Astrocyte (in vitro differentiated cells and primary cell): ENCODE results near the gene SERPINA1. TPM values are rescaled to one million over a fixed set of nuclear protein-coding genes. Genes with fewer than 3 reads are reported as not detected.
A peak's percentile ranks its signal among the peaks of the same experiment; 100 is the strongest.

Source experiments
- DNase-seq: peaks from one replicate; pipeline ENCODE4 v3.0.0-alpha.2; 2010; ENCODE audit warnings: low read depth
- FAIRE-seq: peaks from 2 replicates; lab custom pipeline; 2011; peaks lifted over from hg19 to GRCh38; lab: Jason Lieb, UNC
- H2AFZ ChIP-seq: 2 replicates; pipeline ENCODE4 v1.6.0; 2012; ENCODE audit warnings: low read depth, low read length, inconsistent platforms
- H3K27ac ChIP-seq: 2 replicates; pipeline ENCODE4 v1.5.1; 2011; ENCODE audit warnings: low read depth, low read length, inconsistent platforms
- H3K27me3 ChIP-seq: 2 replicates; pipeline ENCODE4 v1.6.0; 2011; ENCODE audit warnings: low read length, inconsistent platforms; ENCODE audit not compliant: insufficient read depth
- H3K36me3 ChIP-seq: 2 replicates; pipeline ENCODE4 v1.5.1; 2011; ENCODE audit warnings: low read length, inconsistent platforms; ENCODE audit not compliant: insufficient read depth
- H3K4me1 ChIP-seq: 2 replicates; pipeline ENCODE4 v1.5.1; 2011; ENCODE audit warnings: low read length, inconsistent platforms; ENCODE audit not compliant: insufficient read depth
- H3K4me2 ChIP-seq: 2 replicates; pipeline ENCODE4 v1.6.0; 2012; ENCODE audit warnings: low read length, inconsistent platforms
- H3K4me3 ChIP-seq: 2 replicates; pipeline ENCODE4 v1.5.1; 2011; ENCODE audit warnings: low read depth, mild to moderate bottlenecking, low read length, inconsistent platforms; ENCODE audit not compliant: insufficient read depth
- H3K79me2 ChIP-seq: 2 replicates; pipeline ENCODE4 v1.6.0; 2012; ENCODE audit warnings: mild to moderate bottlenecking, low read length, inconsistent platforms; ENCODE audit not compliant: insufficient read depth
- H3K9ac ChIP-seq: 2 replicates; pipeline ENCODE4 v1.6.0; 2012; ENCODE audit warnings: mild to moderate bottlenecking, low read length, inconsistent platforms
- H3K9me3 ChIP-seq: 2 replicates; pipeline ENCODE4 v1.5.1; 2012; ENCODE audit warnings: low read depth, mild to moderate bottlenecking, low read length, inconsistent platforms; ENCODE audit not compliant: insufficient read depth
- H4K20me1 ChIP-seq: 2 replicates; pipeline ENCODE4 v1.6.0; 2012; ENCODE audit warnings: low read length, inconsistent platforms; ENCODE audit not compliant: insufficient read depth
- H3K27ac Mint-ChIP-seq: one replicate; pipeline ENCODE4 v1.8.0; 2021; ENCODE audit warnings: mild to moderate bottlenecking, mixed read lengths; ENCODE audit not compliant: unreplicated experiment
- H3K27me3 Mint-ChIP-seq: one replicate; pipeline ENCODE4 v1.8.0; 2021; ENCODE audit warnings: low read depth, mixed read lengths; ENCODE audit not compliant: unreplicated experiment
- H3K36me3 Mint-ChIP-seq: one replicate; pipeline ENCODE4 v1.8.0; 2021; ENCODE audit warnings: low read depth, mixed read lengths; ENCODE audit not compliant: unreplicated experiment
- H3K4me1 Mint-ChIP-seq: one replicate; pipeline ENCODE4 v1.8.0; 2021; ENCODE audit warnings: low read depth, mixed read lengths; ENCODE audit not compliant: unreplicated experiment
- H3K4me3 Mint-ChIP-seq: one replicate; pipeline ENCODE4 v1.8.0; 2021; ENCODE audit warnings: mild to moderate bottlenecking, moderate library complexity, mixed read lengths; ENCODE audit not compliant: unreplicated experiment
- H3K9me3 Mint-ChIP-seq: one replicate; pipeline ENCODE4 v1.8.0; 2021; ENCODE audit warnings: mild to moderate bottlenecking, mixed read lengths; ENCODE audit not compliant: unreplicated experiment
- EZH2 ChIP-seq: IDR thresholded peaks from 2 replicates; pipeline ENCODE4 v1.6.1; 2012; ENCODE audit warnings: mild to moderate bottlenecking, low read length, inconsistent platforms; ENCODE audit not compliant: insufficient read depth
- total RNA-seq: library from RNA; stranded (reverse); gene quantifications from 2 replicates; pipeline ENCODE4 v1.2.1, GENCODE V29; 2021
- TF ChIP-seq, protein P1 (sequence below): IDR thresholded peaks from 2 replicates; pipeline ENCODE4 v1.5.1; 2011; ENCODE audit warnings: low read depth, mild to moderate bottlenecking, inconsistent platforms, low read length, moderate library complexity; ENCODE audit not compliant: insufficient read depth

The SERPINA1 gene
- total RNA-seq, 1 donor from 2014 or later = 0.98 TPM

DNA sequence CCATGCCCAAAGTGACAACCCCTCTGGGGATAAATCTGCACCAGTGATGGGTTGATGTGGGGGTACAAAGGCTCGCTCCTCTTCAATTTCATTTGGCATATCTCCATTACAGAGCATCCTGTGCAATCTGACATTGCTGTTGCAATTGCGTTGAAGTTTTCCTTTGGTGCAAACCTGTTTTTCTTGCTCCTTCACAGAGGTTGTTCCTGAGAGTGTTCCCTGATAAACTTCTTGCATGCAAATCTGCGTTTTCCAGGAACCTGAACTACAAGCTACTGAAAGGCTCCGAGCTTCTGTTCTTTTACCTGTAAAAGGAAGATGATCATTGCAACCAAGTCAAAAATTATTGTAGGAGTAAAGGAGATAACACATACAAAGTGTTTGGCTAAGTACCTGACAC is 38.1 kb upstream of the SERPINA1 start:
- DNase-seq (no peak), FAIRE-seq (no peak)
- Histone ChIP-seq H3K9ac (no peak overlapping the region), H3K9me3 (no peaks in the 10 kb centered on the region), H4K20me1 (no peaks in the 10 kb centered on the region), H3K4me3 (no peak overlapping the region), H3K4me2 (no peak overlapping the region), H3K27me3 (no peaks in the 10 kb centered on the region), H3K27ac (no peak overlapping the region), H3K36me3 (no peaks in the 10 kb centered on the region), H3K4me1 (no peaks in the 10 kb centered on the region), H3K79me2 (no peaks in the 10 kb centered on the region), H2AFZ (no peak overlapping the region)
- H3K4me3 Mint-ChIP-seq = no peak overlapping the region
- peaks cover 10% of the 10 kb centered on the region for H3K27me3 Mint-ChIP-seq
- peaks cover 5% of the 10 kb centered on the region for H3K9me3 Mint-ChIP-seq
- H3K27ac Mint-ChIP-seq = no peak overlapping the region
- H3K36me3 Mint-ChIP-seq = no peaks in the 10 kb centered on the region
- peaks cover 5% of the 10 kb centered on the region for H3K4me1 Mint-ChIP-seq
- TF ChIP-seq EZH2 = no peak

DNA sequence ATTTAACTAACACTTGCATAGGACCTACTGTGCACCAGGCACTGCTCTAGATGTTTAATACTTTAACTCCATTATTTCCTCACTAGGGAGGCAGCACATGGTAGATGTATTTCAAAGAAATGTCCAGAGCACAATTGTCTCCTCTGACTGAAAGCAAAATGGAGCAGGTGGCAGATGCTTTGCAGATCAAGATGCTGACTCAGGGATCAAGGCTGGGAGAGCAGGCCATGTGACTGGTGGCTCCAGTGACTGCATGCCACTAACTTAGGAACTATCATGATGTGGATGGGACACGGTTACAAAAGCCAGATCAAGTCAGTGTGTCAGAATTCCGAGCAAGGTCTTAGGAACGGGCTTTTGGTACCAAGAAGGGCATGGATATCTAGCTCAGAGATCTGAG is 36.0 kb upstream of the SERPINA1 start:
- H3K27me3 Mint-ChIP-seq = peaks cover 12% of the 10 kb centered on the region
- no peak overlapping the region for H3K27ac ChIP-seq
- no peaks in the 10 kb centered on the region for H3K4me1 ChIP-seq
- FAIRE-seq (no peak), DNase-seq (no peak)
- no peak overlapping the region for H3K9ac ChIP-seq
- no peak overlapping the region for H3K4me2 ChIP-seq
- H3K9me3 Mint-ChIP-seq = peaks cover 13% of the 10 kb centered on the region
- TF ChIP-seq, protein P1, sequence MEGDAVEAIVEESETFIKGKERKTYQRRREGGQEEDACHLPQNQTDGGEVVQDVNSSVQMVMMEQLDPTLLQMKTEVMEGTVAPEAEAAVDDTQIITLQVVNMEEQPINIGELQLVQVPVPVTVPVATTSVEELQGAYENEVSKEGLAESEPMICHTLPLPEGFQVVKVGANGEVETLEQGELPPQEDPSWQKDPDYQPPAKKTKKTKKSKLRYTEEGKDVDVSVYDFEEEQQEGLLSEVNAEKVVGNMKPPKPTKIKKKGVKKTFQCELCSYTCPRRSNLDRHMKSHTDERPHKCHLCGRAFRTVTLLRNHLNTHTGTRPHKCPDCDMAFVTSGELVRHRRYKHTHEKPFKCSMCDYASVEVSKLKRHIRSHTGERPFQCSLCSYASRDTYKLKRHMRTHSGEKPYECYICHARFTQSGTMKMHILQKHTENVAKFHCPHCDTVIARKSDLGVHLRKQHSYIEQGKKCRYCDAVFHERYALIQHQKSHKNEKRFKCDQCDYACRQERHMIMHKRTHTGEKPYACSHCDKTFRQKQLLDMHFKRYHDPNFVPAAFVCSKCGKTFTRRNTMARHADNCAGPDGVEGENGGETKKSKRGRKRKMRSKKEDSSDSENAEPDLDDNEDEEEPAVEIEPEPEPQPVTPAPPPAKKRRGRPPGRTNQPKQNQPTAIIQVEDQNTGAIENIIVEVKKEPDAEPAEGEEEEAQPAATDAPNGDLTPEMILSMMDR = no peak
- no peak for TF ChIP-seq EZH2
- no peaks in the 10 kb centered on the region for H4K20me1 ChIP-seq
- no peaks in the 10 kb centered on the region for H3K36me3 Mint-ChIP-seq
- H2AFZ ChIP-seq = no peak overlapping the region
- no peaks in the 10 kb centered on the region for H3K36me3 ChIP-seq
- no peak overlapping the region for H3K4me3 ChIP-seq
- H3K79me2 ChIP-seq = no peaks in the 10 kb centered on the region
- H3K4me3 Mint-ChIP-seq = no peak overlapping the region
- no peaks in the 10 kb centered on the region for H3K27me3 ChIP-seq
- H3K4me1 Mint-ChIP-seq = peaks cover 5% of the 10 kb centered on the region
- H3K9me3 ChIP-seq = no peaks in the 10 kb centered on the region
- no peak overlapping the region for H3K27ac Mint-ChIP-seq

DNA sequence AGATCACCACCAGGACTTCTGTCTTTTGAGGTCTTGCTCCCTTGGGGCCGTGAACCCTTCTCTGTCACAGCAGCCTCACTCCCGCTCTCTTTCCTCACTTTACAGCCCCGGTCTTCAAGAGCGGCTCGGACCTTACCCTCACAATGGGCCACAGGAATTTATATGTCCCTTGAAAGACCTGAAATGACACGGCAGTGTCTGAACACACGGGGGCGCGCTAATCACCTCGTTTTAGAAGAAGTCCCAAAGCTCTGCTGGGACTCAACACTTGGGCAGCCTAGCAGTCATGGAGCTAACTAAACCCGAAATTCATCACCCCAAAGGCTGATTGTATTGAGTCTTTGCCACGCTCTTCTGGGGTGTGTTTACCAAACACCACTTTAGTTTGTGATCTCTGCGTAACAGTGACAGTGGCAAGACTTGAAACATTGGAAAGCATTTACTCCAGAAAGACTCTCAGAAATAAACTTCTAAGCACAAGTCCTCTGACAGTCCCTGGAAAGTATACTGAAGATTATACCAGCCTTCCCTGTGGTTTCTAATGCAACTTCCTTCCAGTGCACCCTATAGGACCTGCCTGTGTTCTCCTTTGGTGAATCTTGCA is 35.2 kb upstream of the SERPINA1 start:
- Histone ChIP-seq H3K9ac (no peak overlapping the region), H3K4me1 (no peaks in the 10 kb centered on the region), H3K79me2 (no peaks in the 10 kb centered on the region), H3K9me3 (no peaks in the 10 kb centered on the region), H3K27ac (no peak overlapping the region), H2AFZ (peak overlapping the region; percentile 69), H3K27me3 (no peaks in the 10 kb centered on the region), H3K4me3 (no peak overlapping the region), H4K20me1 (no peaks in the 10 kb centered on the region), H3K36me3 (no peaks in the 10 kb centered on the region), H3K4me2 (peak overlapping the region; percentile 74)
- no peak for FAIRE-seq
- H3K27ac Mint-ChIP-seq = no peak overlapping the region
- no peak for TF ChIP-seq EZH2
- TF ChIP-seq, protein P1 = peak; percentile 77
- H3K36me3 Mint-ChIP-seq = no peaks in the 10 kb centered on the region
- DNase-seq = peak; percentile 27
- H3K9me3 Mint-ChIP-seq = peaks cover 12% of the 10 kb centered on the region
- peaks cover 11% of the 10 kb centered on the region for H3K27me3 Mint-ChIP-seq
- H3K4me3 Mint-ChIP-seq = no peak overlapping the region
- H3K4me1 Mint-ChIP-seq = peaks cover 5% of the 10 kb centered on the region
